Peyer's patch (tissue), 4 donors: Measurements from ENCODE around the gene KAZN. TPM values are rescaled to one million over a fixed set of nuclear protein-coding genes. Genes with fewer than 3 reads are reported as not detected.

Source experiments
- DNase-seq, 3 donors: peaks; one replicate each; pipeline ENCODE4 v3.0.0-alpha.2; 2017 to 2019
- H3K27ac ChIP-seq, 4 donors: fragments of 200-600 bp; sonication (generic); one replicate each; pipeline ENCODE4 v1.5.1; 2016 to 2019
- H3K27me3 ChIP-seq, 2 donors: fragments of 200-600 bp; sonication (generic); one replicate each; pipeline ENCODE4 v1.5.1; 2019
- H3K36me3 ChIP-seq, 3 donors: fragments of 200-600 bp; sonication (generic); one replicate each; pipeline ENCODE4 v1.5.1; 2016 to 2019
- H3K4me1 ChIP-seq, 4 donors: fragments of 200-600 bp; sonication (generic); one replicate each; pipeline ENCODE4 v1.5.1; 2016 to 2019
- H3K4me3 ChIP-seq, 4 donors: fragments of 200-600 bp; sonication (generic); 1 replicate in 3 of 4; 2 replicates in 1 of 4; pipeline ENCODE4 v1.5.1; 2016 to 2019; ENCODE audit warnings: mild to moderate bottlenecking in 1 of 4
- H3K9me3 ChIP-seq, 4 donors: fragments of 200-600 bp; sonication (generic); one replicate each; pipeline ENCODE4 v1.5.1; 2016 to 2019; ENCODE audit warnings: mild to moderate bottlenecking in 1 of 4
- POLR2A ChIP-seq, 2 donors: fragments of 450-650 bp; IDR thresholded peaks; one replicate each; pipeline ENCODE4 v1.5.1; 2017; ENCODE audit warnings: antibody characterized with exemption in 2 of 2, mild to moderate bottlenecking in 2 of 2, moderate library complexity in 2 of 2
- total RNA-seq, 4 donors: library from RNA; depleted of rRNA; stranded (reverse); fragments of >200 nt; gene quantifications; one replicate each; pipeline ENCODE4 v1.1.0, GENCODE V29; 2016
- TF ChIP-seq, protein P1 (sequence below), 6 experiments: fragments of 450-650 bp in 4 of 6; fragments of 200-600 bp in 2 of 6; sonication (generic) in 1 of 6; IDR thresholded peaks; one replicate each; pipeline ENCODE4 v1.5.1; 2017 to 2019; ENCODE audit warnings: antibody characterized with exemption in 6 of 6, mild to moderate bottlenecking in 3 of 6, moderate library complexity in 1 of 6

KAZN gene
- total RNA-seq, 4 donors from 2014 or later, result 14.9 to 25.5 (median 21.7) TPM

DNA sequence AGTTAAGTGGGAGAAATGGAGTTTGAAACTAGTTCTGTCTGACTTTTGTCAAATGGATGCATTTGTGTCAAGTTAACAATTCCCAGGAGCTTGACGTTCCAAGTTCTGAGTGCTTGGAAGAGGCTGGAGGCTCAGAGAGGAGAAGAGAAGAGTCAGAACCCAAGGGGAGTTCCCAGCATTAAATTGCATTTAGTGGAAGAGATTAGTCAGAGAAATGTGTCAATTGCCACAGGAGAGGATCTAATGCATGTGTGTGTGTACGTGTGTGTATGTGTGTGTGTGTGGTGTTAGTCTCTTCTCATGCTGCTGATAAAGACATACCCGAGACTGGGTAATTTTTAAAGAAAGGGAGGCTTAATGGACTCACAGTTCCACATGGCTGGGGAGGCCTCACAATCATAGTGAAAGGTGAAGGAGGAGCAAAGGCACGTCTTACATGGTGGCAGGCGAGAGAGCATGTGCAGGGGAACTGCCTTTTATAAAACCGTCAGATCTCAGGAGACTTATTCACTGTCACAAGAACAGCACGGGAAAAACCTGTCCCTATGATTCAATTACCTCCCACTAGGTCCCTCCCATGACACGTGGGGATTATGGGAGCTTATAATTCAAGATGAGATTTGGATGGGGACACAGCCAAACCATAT is 453.5 kb downstream of the KAZN start:
- H3K27me3 ChIP-seq, result no peaks in the 10 kb centered on the region
- TF ChIP-seq POLR2A (IDR thresholded peaks at IDR 0.05), result no peak
- TF ChIP-seq, protein P1, sequence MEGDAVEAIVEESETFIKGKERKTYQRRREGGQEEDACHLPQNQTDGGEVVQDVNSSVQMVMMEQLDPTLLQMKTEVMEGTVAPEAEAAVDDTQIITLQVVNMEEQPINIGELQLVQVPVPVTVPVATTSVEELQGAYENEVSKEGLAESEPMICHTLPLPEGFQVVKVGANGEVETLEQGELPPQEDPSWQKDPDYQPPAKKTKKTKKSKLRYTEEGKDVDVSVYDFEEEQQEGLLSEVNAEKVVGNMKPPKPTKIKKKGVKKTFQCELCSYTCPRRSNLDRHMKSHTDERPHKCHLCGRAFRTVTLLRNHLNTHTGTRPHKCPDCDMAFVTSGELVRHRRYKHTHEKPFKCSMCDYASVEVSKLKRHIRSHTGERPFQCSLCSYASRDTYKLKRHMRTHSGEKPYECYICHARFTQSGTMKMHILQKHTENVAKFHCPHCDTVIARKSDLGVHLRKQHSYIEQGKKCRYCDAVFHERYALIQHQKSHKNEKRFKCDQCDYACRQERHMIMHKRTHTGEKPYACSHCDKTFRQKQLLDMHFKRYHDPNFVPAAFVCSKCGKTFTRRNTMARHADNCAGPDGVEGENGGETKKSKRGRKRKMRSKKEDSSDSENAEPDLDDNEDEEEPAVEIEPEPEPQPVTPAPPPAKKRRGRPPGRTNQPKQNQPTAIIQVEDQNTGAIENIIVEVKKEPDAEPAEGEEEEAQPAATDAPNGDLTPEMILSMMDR (IDR thresholded peaks at IDR 0.05), result no peak

DNA sequence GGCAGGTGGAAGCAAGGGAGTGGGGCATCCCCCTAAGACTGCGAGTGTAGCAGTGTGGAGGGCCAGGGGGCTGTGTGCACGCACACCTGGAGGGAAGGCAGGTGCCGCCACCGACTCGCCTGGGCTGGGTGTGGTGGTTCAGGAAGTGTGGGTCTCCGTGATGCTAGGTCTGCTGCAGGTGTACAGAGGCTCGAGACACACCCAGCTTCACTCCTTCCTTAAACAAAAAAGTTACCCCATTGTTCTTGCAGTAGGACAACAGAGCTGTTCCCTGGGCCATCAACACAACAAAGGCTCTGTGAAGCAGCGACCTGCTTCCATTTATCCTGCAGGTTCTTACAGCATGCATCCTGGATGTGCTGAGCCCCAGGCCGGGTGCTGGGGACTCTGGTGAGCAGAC is 454.7 kb downstream of the KAZN start:
- H3K4me3 ChIP-seq, result no peak overlapping the region
- H3K27me3 ChIP-seq, result no peaks in the 10 kb centered on the region
- H3K9me3 ChIP-seq, result no peaks in the 10 kb centered on the region
- H3K4me1 ChIP-seq, result no peaks in the 10 kb centered on the region
- TF ChIP-seq, protein P1 (IDR thresholded peaks at IDR 0.05), result no peak
- no peak for TF ChIP-seq POLR2A (IDR thresholded peaks at IDR 0.05)
- no peak overlapping the region for H3K27ac ChIP-seq
- no peak for DNase-seq
- H3K36me3 ChIP-seq, result no peaks in the 10 kb centered on the region

More for the DNA sequence above, 453.5 kb downstream of the KAZN start:
- H3K27ac ChIP-seq, result no peak overlapping the region
- H3K4me1 ChIP-seq, result no peaks in the 10 kb centered on the region
- no peak overlapping the region for H3K4me3 ChIP-seq
- no peaks in the 10 kb centered on the region for H3K9me3 ChIP-seq
- H3K36me3 ChIP-seq, result no peaks in the 10 kb centered on the region
- no peak for DNase-seq

DNA sequence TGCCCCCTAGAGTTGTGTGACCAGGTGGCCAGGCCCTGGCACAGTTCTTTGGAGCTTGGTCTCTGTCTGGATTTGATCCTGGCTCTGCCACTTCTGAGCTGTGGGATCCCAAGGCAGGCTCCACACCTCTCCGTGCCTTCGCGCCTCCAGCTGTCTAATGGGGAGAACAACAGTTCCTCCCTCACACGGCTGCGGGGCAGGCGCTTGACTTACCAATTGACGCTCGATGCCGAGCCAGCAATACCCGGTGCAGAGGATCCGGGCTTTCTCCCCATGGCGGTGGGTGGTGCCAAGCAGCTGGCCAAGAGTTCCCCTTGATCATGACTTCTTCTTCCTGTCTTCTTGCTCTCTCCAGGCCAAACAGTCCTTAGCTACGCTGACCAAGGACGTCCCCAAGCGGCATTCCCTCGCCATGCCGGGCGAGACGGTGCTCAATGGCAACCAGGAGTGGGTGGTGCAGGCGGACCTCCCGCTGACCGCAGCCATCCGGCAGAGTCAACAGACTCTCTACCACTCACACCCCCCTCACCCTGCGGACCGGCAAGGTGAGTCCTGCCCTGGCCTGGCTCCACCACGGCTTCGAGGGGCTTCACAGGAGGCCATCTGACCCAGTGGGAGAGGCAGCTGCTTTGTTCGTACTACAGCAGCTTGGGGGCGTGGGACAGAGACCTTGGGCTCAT is 457.4 kb downstream of the KAZN start:
- TF ChIP-seq, protein P1 (IDR thresholded peaks at IDR 0.05), result no peak
- TF ChIP-seq POLR2A (IDR thresholded peaks at IDR 0.05), result no peak
- no peaks in the 10 kb centered on the region for H3K27me3 ChIP-seq
- no peak overlapping the region for H3K27ac ChIP-seq
- H3K4me3 ChIP-seq, result no peak overlapping the region
- no peaks in the 10 kb centered on the region for H3K36me3 ChIP-seq
- no peak for DNase-seq
- no peaks in the 10 kb centered on the region for H3K4me1 ChIP-seq
- H3K9me3 ChIP-seq, result no peaks in the 10 kb centered on the region

DNA sequence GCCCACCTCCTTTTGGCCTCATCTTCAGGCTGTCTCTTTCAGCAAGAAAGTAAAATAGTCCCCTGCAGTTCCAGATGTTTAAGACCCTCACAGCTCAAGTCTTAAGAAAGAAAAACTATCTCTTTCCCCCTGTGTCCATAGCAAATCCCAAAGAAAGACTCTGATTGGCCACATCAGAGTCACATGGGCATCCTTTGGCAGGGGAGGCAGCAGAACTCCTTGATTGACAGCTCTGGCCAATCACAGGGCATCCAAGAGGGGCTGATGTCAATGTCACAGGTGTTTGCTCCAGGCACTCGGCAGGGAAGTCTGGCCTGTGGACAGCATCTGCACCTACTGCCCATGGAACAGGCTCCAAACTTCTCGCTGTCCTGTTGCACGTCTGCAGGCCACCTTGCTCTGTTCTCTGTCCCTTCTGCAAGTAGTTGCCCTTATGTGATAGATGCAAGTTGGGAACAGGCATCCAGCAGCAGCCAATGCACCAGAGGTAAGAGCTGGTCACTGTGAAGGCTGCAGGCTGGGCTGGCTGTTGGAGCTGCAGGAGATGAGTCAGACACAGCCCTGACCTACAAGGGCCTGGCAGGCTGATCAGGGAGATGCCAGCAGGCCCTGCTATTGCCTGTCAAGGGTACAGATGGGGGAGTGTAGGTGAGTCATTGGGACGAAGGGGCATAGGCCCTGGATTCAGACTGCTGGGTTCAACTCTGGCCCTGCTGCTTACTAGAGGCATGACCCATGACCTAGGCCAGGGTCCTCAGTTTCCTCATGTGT is 458.2 kb downstream of the KAZN start:
- Histone ChIP-seq H3K27me3 (no peaks in the 10 kb centered on the region), H3K4me1 (no peaks in the 10 kb centered on the region), H3K27ac (no peak overlapping the region), H3K4me3 (no peak overlapping the region), H3K36me3 (no peaks in the 10 kb centered on the region), H3K9me3 (no peaks in the 10 kb centered on the region)
- no peak for DNase-seq
- TF ChIP-seq POLR2A (IDR thresholded peaks at IDR 0.05), result no peak
- TF ChIP-seq, protein P1 (IDR thresholded peaks at IDR 0.05), result no peak

DNA sequence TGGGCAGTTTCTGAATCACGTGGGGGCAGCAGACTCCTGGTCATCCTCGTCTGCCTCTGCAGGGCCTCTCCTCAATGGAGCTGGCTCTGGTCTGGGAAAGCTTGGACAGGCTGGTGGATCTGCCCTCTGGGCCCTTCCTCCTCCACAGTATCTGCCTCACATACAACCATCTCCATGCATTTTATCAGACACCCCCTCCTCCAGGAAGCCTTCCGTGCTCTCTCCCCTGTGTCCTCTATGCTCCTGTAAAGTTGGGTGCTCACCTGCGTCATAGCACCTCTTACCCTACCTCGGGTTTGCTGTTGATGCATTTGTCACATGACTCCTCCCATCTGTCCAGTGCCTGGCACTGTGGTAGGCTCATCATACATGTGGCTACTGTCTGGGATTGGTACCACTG is 459.3 kb downstream of the KAZN start:
- H3K36me3 ChIP-seq, result no peaks in the 10 kb centered on the region
- no peak overlapping the region for H3K27ac ChIP-seq
- no peaks in the 10 kb centered on the region for H3K9me3 ChIP-seq
- no peak for TF ChIP-seq POLR2A (IDR thresholded peaks at IDR 0.05)
- TF ChIP-seq, protein P1 (IDR thresholded peaks at IDR 0.05), result no peak
- no peaks in the 10 kb centered on the region for H3K27me3 ChIP-seq
- no peak overlapping the region for H3K4me3 ChIP-seq
- no peak for DNase-seq
- no peaks in the 10 kb centered on the region for H3K4me1 ChIP-seq
